Activated T-cell treated with anti-CD3 and anti-CD28 coated beads, Interleukin-2, amount 50 U/mL, for 24 hours (primary cell): Measurements from ENCODE around the gene ETFRF1.

Source experiments
- DNase-seq: peaks from one replicate; pipeline ENCODE4 v3.0.0-alpha.2; 2020
- H3K27ac Mint-ChIP-seq: 2 replicates; pipeline ENCODE4 v1.8.0; 2020; ENCODE audit warnings: mild to moderate bottlenecking, mixed read lengths
- H3K27me3 Mint-ChIP-seq: 2 replicates; pipeline ENCODE4 v1.8.0; 2020; ENCODE audit warnings: mixed read lengths
- H3K36me3 Mint-ChIP-seq: 2 replicates; pipeline ENCODE4 v1.8.0; 2020; ENCODE audit warnings: low read depth, mixed read lengths
- H3K4me1 Mint-ChIP-seq: 2 replicates; pipeline ENCODE4 v1.8.0; 2020; ENCODE audit warnings: low read depth, mixed read lengths
- H3K4me3 Mint-ChIP-seq: 2 replicates; pipeline ENCODE4 v1.8.0; 2020; ENCODE audit warnings: mild to moderate bottlenecking, moderate library complexity, mixed read lengths
- H3K9me3 Mint-ChIP-seq: 2 replicates; pipeline ENCODE4 v1.8.0; 2020; ENCODE audit warnings: mixed read lengths

Gene ETFRF1

GRCh38 chr12:25248137-25248536 is 53.1 kb downstream of the ETFRF1 start:
- no peaks in the 10 kb centered on the region for H3K27me3 Mint-ChIP-seq
- no peaks in the 10 kb centered on the region for H3K9me3 Mint-ChIP-seq
- H3K27ac Mint-ChIP-seq = no peak overlapping the region

GRCh38 chr12:25248732-25249131 is 53.7 kb downstream of the ETFRF1 start:
- Mint-ChIP-seq H3K27me3 (no peaks in the 10 kb centered on the region), H3K4me3 (peak overlapping the region; percentile 89), H3K36me3 (peaks cover 41% of the 10 kb centered on the region), H3K9me3 (no peaks in the 10 kb centered on the region), H3K27ac (no peak overlapping the region), H3K4me1 (peaks cover 57% of the 10 kb centered on the region)
- no peak for DNase-seq

More at GRCh38 chr12:25248137-25248536, 53.1 kb downstream of the ETFRF1 start:
- Mint-ChIP-seq H3K4me3 (peak overlapping the region; percentile 23), H3K4me1 (peaks cover 57% of the 10 kb centered on the region), H3K36me3 (peaks cover 47% of the 10 kb centered on the region)
- no peak for DNase-seq

GRCh38 chr12:25249931-25250738 is 55.1 kb downstream of the ETFRF1 start:
- Mint-ChIP-seq H3K4me3 (peak overlapping the region; percentile 89), H3K27ac (peak overlapping the region; percentile 92), H3K36me3 (peaks cover 27% of the 10 kb centered on the region), H3K9me3 (no peaks in the 10 kb centered on the region), H3K27me3 (no peaks in the 10 kb centered on the region), H3K4me1 (peaks cover 48% of the 10 kb centered on the region)
- peak; percentile 68 for DNase-seq

GRCh38 chr12:25250744-25251730 is 56.0 kb downstream of the ETFRF1 start, which contains the start of gene KRAS:
Gene KRAS (minus strand): TSS chr12:25250929.
- Mint-ChIP-seq H3K4me3 (peak within 1 kb of the TSS; percentile 89), H3K27ac (peak within 1 kb of the TSS; percentile 92), H3K36me3 (peaks cover 18% of the 10 kb centered on the region), H3K4me1 (peaks cover 41% of the 10 kb centered on the region), H3K27me3 (no peaks in the 10 kb centered on the region), H3K9me3 (no peaks in the 10 kb centered on the region)
- peak; percentile 92 for DNase-seq

GRCh38 chr12:25251769-25252168 is 56.7 kb downstream of the ETFRF1 start:
- Mint-ChIP-seq H3K4me1 (peaks cover 41% of the 10 kb centered on the region), H3K9me3 (no peaks in the 10 kb centered on the region), H3K4me3 (peak overlapping the region; percentile 89), H3K36me3 (peaks cover 18% of the 10 kb centered on the region), H3K27me3 (no peaks in the 10 kb centered on the region), H3K27ac (peak overlapping the region; percentile 26)
- no peak for DNase-seq

- Mint-ChIP-seq H3K4me1 (peaks cover 34% of the 10 kb centered on the region), H3K36me3 (peaks cover 11% of the 10 kb centered on the region), H3K27me3 (no peaks in the 10 kb centered on the region), H3K27ac (no peak overlapping the region), H3K9me3 (no peaks in the 10 kb centered on the region), H3K4me3 (no peak overlapping the region)
- DNase-seq = no peak
These were observed 57.9 kb downstream of the ETFRF1 start for GRCh38 chr12:25252946-25253345.

GRCh38 chr12:25253371-25254068 is 58.5 kb downstream of the ETFRF1 start:
- no peak overlapping the region for H3K27ac Mint-ChIP-seq

GRCh38 chr12:25254271-25254880 is 59.3 kb downstream of the ETFRF1 start:
- Mint-ChIP-seq H3K4me1 (peaks cover 25% of the 10 kb centered on the region), H3K27ac (no peak overlapping the region), H3K36me3 (peaks cover 6% of the 10 kb centered on the region), H3K9me3 (no peaks in the 10 kb centered on the region), H3K4me3 (no peak overlapping the region), H3K27me3 (no peaks in the 10 kb centered on the region)
- DNase-seq = no peak

More at GRCh38 chr12:25253371-25254068, 58.5 kb downstream of the ETFRF1 start:
- DNase-seq = no peak
- Mint-ChIP-seq H3K4me1 (peaks cover 30% of the 10 kb centered on the region), H3K27me3 (no peaks in the 10 kb centered on the region), H3K4me3 (no peak overlapping the region), H3K36me3 (peaks cover 7% of the 10 kb centered on the region), H3K9me3 (no peaks in the 10 kb centered on the region)
